A549 (cell line): ENCODE measurements around the gene SSC4D.

ENCODE experiments used
- JUNB ChIP-seq: fragments of >200 bp; sonication (Bioruptor Twin); formaldehyde crosslinking; IDR thresholded peaks from 2 replicates; pipeline ENCODE4 v1.6.1; 2016
- NR3C1 ChIP-seq: fragments of >200 bp; sonication (Bioruptor Twin); formaldehyde crosslinking; IDR thresholded peaks from 3 replicates; pipeline ENCODE4 v1.6.1; 2017
- POLR2A ChIP-seq: IDR thresholded peaks from 2 replicates; pipeline ENCODE4 v1.6.1; 2012; ENCODE audit warnings: mild to moderate bottlenecking, low read length

DNA sequence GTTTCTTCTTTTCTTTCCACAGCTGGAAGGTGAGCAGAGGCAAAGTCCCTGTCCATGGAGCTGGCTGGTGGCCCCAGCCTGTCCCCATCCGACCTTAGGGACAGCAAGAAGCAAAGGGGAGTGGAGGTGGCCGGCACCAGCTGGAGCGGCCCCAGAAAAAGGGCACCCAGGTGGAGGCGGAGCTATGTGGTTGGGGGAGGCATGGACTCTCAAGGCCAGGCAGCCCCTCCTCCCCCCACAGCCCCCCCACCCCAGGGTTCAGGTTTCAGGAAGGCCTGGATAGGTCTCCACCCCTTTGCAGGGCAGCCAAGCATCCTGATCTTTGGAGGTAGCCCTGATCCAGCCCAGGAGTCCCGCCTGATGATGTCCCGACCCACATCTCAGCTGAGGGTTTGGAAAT lies at the start of gene SSC4D:
- TF ChIP-seq NR3C1, result no peak
- no peak for TF ChIP-seq POLR2A
- TF ChIP-seq JUNB, result no peak
